ENCODE data around the gene DMBX1. TPM values are rescaled to one million over a fixed set of nuclear protein-coding genes. Genes with fewer than 3 reads are reported as not detected.

Gene DMBX1
- total and polyA plus RNA-seq, 4 donors, result not detected

GRCh38 chr1:46478721-46479485 lies 10.7 kb upstream of the DMBX1 start:
- Histone ChIP-seq H3K9me3 (ENCODE audit: control insufficient read depth in 4 of 4, low read length in 3 of 4) (no peaks in the 10 kb centered on the region), H3K9ac (ENCODE audit: low read depth in 1 of 2, low read length in 2 of 2) (no peak overlapping the region), H3K4me3 (ENCODE audit: low read depth in 1 of 3, low read length in 3 of 3) (no peak overlapping the region), H3K27ac (ENCODE audit: low read depth in 1 of 2, low read length in 2 of 2) (no peak overlapping the region), H3K4me1 (ENCODE audit: control insufficient read depth in 4 of 4, insufficient read depth in 4 of 4, low read length in 3 of 4) (peaks cover 2 to 9% (median 6%) of the 10 kb centered on the region in 4 donors), H3K27me3 (ENCODE audit: control insufficient read depth in 4 of 4, insufficient read depth in 4 of 4, low read length in 3 of 4) (peaks cover 0 to 2% (median 0%) of the 10 kb centered on the region in 4 donors), H3K36me3 (ENCODE audit: control insufficient read depth in 4 of 4, insufficient read depth in 3 of 4, low read depth in 1 of 4, low read length in 3 of 4) (no peaks in the 10 kb centered on the region)
- WGBS, result 77% methylated on average over 8 of the region's 8 CpGs
- no peak for DNase-seq (ENCODE audit: low spot score)
- TF ChIP-seq JUND (IDR thresholded peaks at IDR 0.05) (no peak), TAF1 (conservative IDR thresholded peaks at IDR 0.05) (no peak), RXRA (IDR thresholded peaks at IDR 0.05) (no peak), HNF4A (conservative IDR thresholded peaks at IDR 0.05) (no peak), CTCF (IDR thresholded peaks at IDR 0.05; ENCODE audit: low read depth, low read length, missing input control) (no peak), HNF4G (IDR thresholded peaks at IDR 0.05) (no peak), FOXA2 (IDR thresholded peaks at IDR 0.05) (no peak), GABPA (IDR thresholded peaks at IDR 0.05 in 1 of 2, conservative IDR thresholded peaks at IDR 0.05 in 1 of 2) (no peak), SP1 (IDR thresholded peaks at IDR 0.05) (no peak), MAX (IDR thresholded peaks at IDR 0.05) (no peak), ZBTB33 (IDR thresholded peaks at IDR 0.05) (no peak), RAD21 (IDR thresholded peaks at IDR 0.05) (no peak), FOXA1 (IDR thresholded peaks at IDR 0.05) (no peak), EGR1 (IDR thresholded peaks at IDR 0.05; ENCODE audit: low read depth in 2 of 2) (no peak)
- TF ChIP-seq, protein P1, sequence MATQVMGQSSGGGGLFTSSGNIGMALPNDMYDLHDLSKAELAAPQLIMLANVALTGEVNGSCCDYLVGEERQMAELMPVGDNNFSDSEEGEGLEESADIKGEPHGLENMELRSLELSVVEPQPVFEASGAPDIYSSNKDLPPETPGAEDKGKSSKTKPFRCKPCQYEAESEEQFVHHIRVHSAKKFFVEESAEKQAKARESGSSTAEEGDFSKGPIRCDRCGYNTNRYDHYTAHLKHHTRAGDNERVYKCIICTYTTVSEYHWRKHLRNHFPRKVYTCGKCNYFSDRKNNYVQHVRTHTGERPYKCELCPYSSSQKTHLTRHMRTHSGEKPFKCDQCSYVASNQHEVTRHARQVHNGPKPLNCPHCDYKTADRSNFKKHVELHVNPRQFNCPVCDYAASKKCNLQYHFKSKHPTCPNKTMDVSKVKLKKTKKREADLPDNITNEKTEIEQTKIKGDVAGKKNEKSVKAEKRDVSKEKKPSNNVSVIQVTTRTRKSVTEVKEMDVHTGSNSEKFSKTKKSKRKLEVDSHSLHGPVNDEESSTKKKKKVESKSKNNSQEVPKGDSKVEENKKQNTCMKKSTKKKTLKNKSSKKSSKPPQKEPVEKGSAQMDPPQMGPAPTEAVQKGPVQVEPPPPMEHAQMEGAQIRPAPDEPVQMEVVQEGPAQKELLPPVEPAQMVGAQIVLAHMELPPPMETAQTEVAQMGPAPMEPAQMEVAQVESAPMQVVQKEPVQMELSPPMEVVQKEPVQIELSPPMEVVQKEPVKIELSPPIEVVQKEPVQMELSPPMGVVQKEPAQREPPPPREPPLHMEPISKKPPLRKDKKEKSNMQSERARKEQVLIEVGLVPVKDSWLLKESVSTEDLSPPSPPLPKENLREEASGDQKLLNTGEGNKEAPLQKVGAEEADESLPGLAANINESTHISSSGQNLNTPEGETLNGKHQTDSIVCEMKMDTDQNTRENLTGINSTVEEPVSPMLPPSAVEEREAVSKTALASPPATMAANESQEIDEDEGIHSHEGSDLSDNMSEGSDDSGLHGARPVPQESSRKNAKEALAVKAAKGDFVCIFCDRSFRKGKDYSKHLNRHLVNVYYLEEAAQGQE (IDR thresholded peaks at IDR 0.05), result no peak
- TF ChIP-seq, protein P2, sequence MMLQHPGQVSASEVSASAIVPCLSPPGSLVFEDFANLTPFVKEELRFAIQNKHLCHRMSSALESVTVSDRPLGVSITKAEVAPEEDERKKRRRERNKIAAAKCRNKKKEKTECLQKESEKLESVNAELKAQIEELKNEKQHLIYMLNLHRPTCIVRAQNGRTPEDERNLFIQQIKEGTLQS (IDR thresholded peaks at IDR 0.05), result no peak
